ENCODE data around the gene BEAN1. TPM values are rescaled to one million over a fixed set of nuclear protein-coding genes. Genes with fewer than 3 reads are reported as not detected.

BEAN1 gene
- total and polyA plus RNA-seq, 8 donors = 0.40 to 3.7 (median 0.55) TPM; not detected in 5

DNA sequence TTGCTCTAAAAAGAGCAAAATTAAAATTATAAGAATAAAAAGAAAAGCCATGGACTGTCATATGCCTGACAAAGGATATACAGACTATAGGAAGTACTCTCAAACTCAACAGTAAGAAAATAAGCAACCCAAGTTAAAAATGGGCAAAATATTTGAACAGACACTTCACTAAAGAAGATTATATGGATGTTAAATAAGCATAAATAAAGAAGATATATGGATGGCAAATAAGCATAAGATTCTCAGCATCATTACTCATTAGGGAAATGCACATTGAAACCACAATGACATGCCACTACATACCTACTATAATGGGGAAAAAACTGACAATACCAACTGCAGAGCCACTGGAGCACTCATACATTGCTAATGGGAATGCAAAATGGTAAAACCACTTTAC is 14.9 kb upstream of the BEAN1 start:
- H3K36me3 ChIP-seq = no peaks in the 10 kb centered on the region
- H3K27ac ChIP-seq = no peak overlapping the region
- H3K4me3 ChIP-seq = no peak overlapping the region
- TF ChIP-seq POLR2AphosphoS5 (IDR thresholded peaks at IDR 0.05) (no peak), POLR2A (IDR thresholded peaks at IDR 0.05) (no peak), EP300 (IDR thresholded peaks at IDR 0.05) (no peak)
- TF ChIP-seq, protein P1, sequence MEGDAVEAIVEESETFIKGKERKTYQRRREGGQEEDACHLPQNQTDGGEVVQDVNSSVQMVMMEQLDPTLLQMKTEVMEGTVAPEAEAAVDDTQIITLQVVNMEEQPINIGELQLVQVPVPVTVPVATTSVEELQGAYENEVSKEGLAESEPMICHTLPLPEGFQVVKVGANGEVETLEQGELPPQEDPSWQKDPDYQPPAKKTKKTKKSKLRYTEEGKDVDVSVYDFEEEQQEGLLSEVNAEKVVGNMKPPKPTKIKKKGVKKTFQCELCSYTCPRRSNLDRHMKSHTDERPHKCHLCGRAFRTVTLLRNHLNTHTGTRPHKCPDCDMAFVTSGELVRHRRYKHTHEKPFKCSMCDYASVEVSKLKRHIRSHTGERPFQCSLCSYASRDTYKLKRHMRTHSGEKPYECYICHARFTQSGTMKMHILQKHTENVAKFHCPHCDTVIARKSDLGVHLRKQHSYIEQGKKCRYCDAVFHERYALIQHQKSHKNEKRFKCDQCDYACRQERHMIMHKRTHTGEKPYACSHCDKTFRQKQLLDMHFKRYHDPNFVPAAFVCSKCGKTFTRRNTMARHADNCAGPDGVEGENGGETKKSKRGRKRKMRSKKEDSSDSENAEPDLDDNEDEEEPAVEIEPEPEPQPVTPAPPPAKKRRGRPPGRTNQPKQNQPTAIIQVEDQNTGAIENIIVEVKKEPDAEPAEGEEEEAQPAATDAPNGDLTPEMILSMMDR (IDR thresholded peaks at IDR 0.05) = no peak
- intact Hi-C loops (cut with DNase I; ENCODE audit: low total_unique reads) = no loop called here
- DNase-seq = no peak
- H3K27me3 ChIP-seq = peaks cover 0 to 13% (median 0%) of the 10 kb centered on the region in 3 donors
- H3K4me1 ChIP-seq = peaks cover 0 to 11% (median under 1%) of the 10 kb centered on the region in 4 donors
- H3K9me3 ChIP-seq = peaks cover 0 to 10% (median 4%) of the 10 kb centered on the region in 4 donors

- H3K4me3 ChIP-seq = no peak overlapping the region
- no peak for TF ChIP-seq POLR2AphosphoS5 (IDR thresholded peaks at IDR 0.05)
- TF ChIP-seq, protein P1 (IDR thresholded peaks at IDR 0.05) = no peak
- no peak for TF ChIP-seq EP300 (IDR thresholded peaks at IDR 0.05)
- TF ChIP-seq POLR2A (IDR thresholded peaks at IDR 0.05) = no peak
- H3K36me3 ChIP-seq = no peaks in the 10 kb centered on the region
- H3K9me3 ChIP-seq = peaks cover 0 to 10% (median 4%) of the 10 kb centered on the region in 4 donors
- DNase-seq = no peak
- peaks cover 0 to 15% (median 0%) of the 10 kb centered on the region in 3 donors for H3K27me3 ChIP-seq
- no peak overlapping the region for H3K27ac ChIP-seq
- WGBS, 5 donors = 50 to 69% (median 55%) methylated on average over 1 of the region's 1 CpG
- intact Hi-C loops (cut with DNase I; ENCODE audit: low total_unique reads) = no loop called here
- no peaks in the 10 kb centered on the region for H3K4me1 ChIP-seq
Measured at GRCh38 chr16:66414891-66415290, 12.2 kb upstream of the BEAN1 start.

- Histone ChIP-seq H3K4me3 (no peak overlapping the region), H3K9me3 (peaks cover 0 to 10% (median 4%) of the 10 kb centered on the region in 4 donors), H3K36me3 (no peaks in the 10 kb centered on the region), H3K27ac (no peak overlapping the region), H3K27me3 (peaks cover 0 to 11% (median 0%) of the 10 kb centered on the region in 3 donors), H3K4me1 (no peaks in the 10 kb centered on the region)
- DNase-seq = no peak
- no peak for TF ChIP-seq EP300 (IDR thresholded peaks at IDR 0.05)
- TF ChIP-seq, protein P1 (IDR thresholded peaks at IDR 0.05) = no peak
- TF ChIP-seq POLR2AphosphoS5 (IDR thresholded peaks at IDR 0.05) = no peak
- TF ChIP-seq POLR2A (IDR thresholded peaks at IDR 0.05) = no peak
- intact Hi-C loops (cut with DNase I; ENCODE audit: low total_unique reads) = no loop called here
- 90 to 98% (median 97%) methylated on average over 1 of the region's 1 CpG for WGBS, 5 donors
Measured at GRCh38 chr16:66416136-66416535, 11.0 kb upstream of the BEAN1 start.

- Histone ChIP-seq H3K27ac (no peak overlapping the region), H3K4me1 (no peaks in the 10 kb centered on the region), H3K27me3 (peaks cover 0 to 21% (median 0%) of the 10 kb centered on the region in 3 donors), H3K36me3 (no peaks in the 10 kb centered on the region), H3K4me3 (no peak overlapping the region), H3K9me3 (peaks cover 0 to 9% (median 3%) of the 10 kb centered on the region in 4 donors)
- WGBS, 5 donors = 81 to 97% (median 89%) methylated on average over 9 of the region's 9 CpGs
- TF ChIP-seq POLR2A (IDR thresholded peaks at IDR 0.05) = no peak
- no peak for TF ChIP-seq EP300 (IDR thresholded peaks at IDR 0.05)
- TF ChIP-seq, protein P1 (IDR thresholded peaks at IDR 0.05) = no peak
- no peak for TF ChIP-seq POLR2AphosphoS5 (IDR thresholded peaks at IDR 0.05)
- intact Hi-C loops (cut with DNase I; ENCODE audit: low total_unique reads) = no loop called here
- no peak for DNase-seq
Measured at GRCh38 chr16:66416939-66417700, 10.0 kb upstream of the BEAN1 start.
